Measurements from ENCODE around the gene LRMDA. TPM values are rescaled to one million over a fixed set of nuclear protein-coding genes. Genes with fewer than 3 reads are reported as not detected.

The LRMDA gene
- total and polyA plus RNA-seq, 2 of the 4 experiments (the other 2 are of a cell fraction), result 0.07 TPM; not detected in 1

- no peak for ATAC-seq (ENCODE audit: low read depth)
- no CpG with 5 or more reads among the region's 3 CpGs for WGBS, 2 experiments (ENCODE audit: extremely low coverage in 2 of 2, insufficient read length in 1 of 2)
Measured at GRCh38 chr10:76298329-76298728, 866.9 kb downstream of the LRMDA start.

More at GRCh38 chr10:76298329-76298728, 866.9 kb downstream of the LRMDA start:
- no peaks in the 10 kb centered on the region for H3K79me1 ChIP-seq (ENCODE audit: low read depth in 1 of 2, low read length in 2 of 2)
- no peak overlapping the region for H4K8ac ChIP-seq (ENCODE audit: low read depth in 2 of 2, low read length in 2 of 2)
- peaks cover 3% of the 10 kb centered on the region for H3K4me1 ChIP-seq (ENCODE audit: control insufficient read depth, insufficient read depth, low read length)
- no peak overlapping the region for H2BK15ac ChIP-seq (ENCODE audit: low read depth, low read length)
- in situ Hi-C loops (cut with MboI; ENCODE audit: low sequenced_read_pairs) (no loop called here), dilution Hi-C loops (cut with HindIII; ENCODE audit: low sequenced_read_pairs, unreplicated experiment) (no loop called here), intact Hi-C loops (cut with micrococcal nuclease) (no loop called here)
- no peaks in the 10 kb centered on the region for H3K9me3 ChIP-seq (ENCODE audit: control insufficient read depth, insufficient read depth, low read length)
- no peak overlapping the region for H3K4ac ChIP-seq (ENCODE audit: low read depth, low read length)
- BruUV-seq (replicated peaks), result no TSS peak
- CTCF ChIA-PET, result no interaction called here
- no peaks in the 10 kb centered on the region for H3K36me3 ChIP-seq (ENCODE audit: control insufficient read depth, insufficient read depth, low read length)
- no peak overlapping the region for H3K14ac ChIP-seq (replicated peaks; ENCODE audit: low read depth, low read length)
- H3K4me2 ChIP-seq (ENCODE audit: low read depth, low read length), result no peak overlapping the region
- H2BK5ac ChIP-seq (ENCODE audit: low read depth, low read length, poor library complexity, severe bottlenecking), result no peak overlapping the region
- no peak overlapping the region for H2BK120ac ChIP-seq (ENCODE audit: low read depth, low read length)
- H4K5ac ChIP-seq (ENCODE audit: low read depth, low read length), result no peak overlapping the region
- H3K18ac ChIP-seq (ENCODE audit: low read depth, low read length), result no peak overlapping the region
- H3K23ac ChIP-seq (ENCODE audit: low read depth, low read length), result no peak overlapping the region
- H2BK20ac ChIP-seq (ENCODE audit: low read depth, low read length), result no peak overlapping the region
- no peak overlapping the region for H3K56ac ChIP-seq (ENCODE audit: extremely low read depth, insufficient read depth, low read length)
- H3K9me1 ChIP-seq (ENCODE audit: insufficient read depth, low read length), result no peaks in the 10 kb centered on the region
- POLR2A ChIA-PET (ENCODE audit: unreplicated experiment), result no interaction called here
- H2AK9ac ChIP-seq (replicated peaks; ENCODE audit: low read depth, low read length, poor library complexity), result no peak overlapping the region
- H3K27ac ChIP-seq (ENCODE audit: insufficient read depth, low read length), result no peak overlapping the region
- no peaks in the 10 kb centered on the region for H3K27me3 ChIP-seq (ENCODE audit: control insufficient read depth, insufficient read depth, low read length)
- DNase-seq, result no peak
- H3K9ac ChIP-seq (ENCODE audit: low read depth, low read length), result no peak overlapping the region
- TF ChIP-seq MAFK (IDR thresholded peaks at IDR 0.05; ENCODE audit: low read depth, low read length) (no peak), CHD1 (IDR thresholded peaks at IDR 0.05; ENCODE audit: low read depth, low read length) (no peak), CEBPB (IDR thresholded peaks at IDR 0.05; ENCODE audit: low read depth, low read length) (no peak), RFX5 (IDR thresholded peaks at IDR 0.05; ENCODE audit: low read depth, low read length) (no peak), NFE2L2 (IDR thresholded peaks at IDR 0.05; ENCODE audit: low read depth, low read length) (no peak), MXI1 (IDR thresholded peaks at IDR 0.05; ENCODE audit: borderline replicate concordance, low read depth, low read length) (no peak), ELK1 (IDR thresholded peaks at IDR 0.05; ENCODE audit: borderline replicate concordance, low read depth, low read length) (no peak), FOS (IDR thresholded peaks at IDR 0.05; ENCODE audit: low read depth, low read length) (no peak), RCOR1 (IDR thresholded peaks at IDR 0.05; ENCODE audit: insufficient replicate concordance, low read length) (no peak)
- H3K4me3 ChIP-seq (ENCODE audit: insufficient read depth, low read depth, low read length), result no peak overlapping the region
- no peak overlapping the region for H2AK5ac ChIP-seq (ENCODE audit: low read depth, low read length)
- no peak overlapping the region; the same call in 1 of the 2 replicates for H4K91ac ChIP-seq (ENCODE audit: insufficient read depth, low read depth, low read length)
- no peaks in the 10 kb centered on the region for H4K20me1 ChIP-seq (ENCODE audit: insufficient read depth, low read length)
- no peak overlapping the region for H2AFZ ChIP-seq (replicated peaks; ENCODE audit: low read length, poor library complexity)

All from IMR-90 (cell line).